Measurements from ENCODE around the gene TGIF2.
"Not testable (repeated sequence)": the region's sequence is repeated elsewhere in the genome, so short reads cannot be mapped to it uniquely, and the experiment has no call there.

TGIF2 gene

DNA sequence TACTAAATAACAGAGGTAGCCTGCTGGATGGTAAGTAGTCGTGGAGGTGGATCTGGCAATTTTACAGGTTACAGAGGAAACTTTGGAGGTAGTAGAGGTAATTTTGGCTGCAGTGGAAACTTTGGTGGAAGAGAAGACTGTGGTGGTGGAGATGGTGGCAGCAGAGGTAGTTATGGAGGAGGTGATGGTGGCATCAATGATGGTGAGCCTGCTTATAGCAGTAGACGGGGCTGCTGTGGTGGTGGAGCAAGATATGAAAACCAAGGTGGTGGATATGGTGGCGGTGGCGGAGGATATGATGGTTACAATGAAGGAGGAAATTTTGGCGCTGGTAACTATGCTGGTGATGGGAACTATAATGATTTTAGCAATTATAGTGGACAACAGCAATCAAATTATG, 47.5 kb downstream of the TGIF2 start:
- no peak for DNase-seq

DNA sequence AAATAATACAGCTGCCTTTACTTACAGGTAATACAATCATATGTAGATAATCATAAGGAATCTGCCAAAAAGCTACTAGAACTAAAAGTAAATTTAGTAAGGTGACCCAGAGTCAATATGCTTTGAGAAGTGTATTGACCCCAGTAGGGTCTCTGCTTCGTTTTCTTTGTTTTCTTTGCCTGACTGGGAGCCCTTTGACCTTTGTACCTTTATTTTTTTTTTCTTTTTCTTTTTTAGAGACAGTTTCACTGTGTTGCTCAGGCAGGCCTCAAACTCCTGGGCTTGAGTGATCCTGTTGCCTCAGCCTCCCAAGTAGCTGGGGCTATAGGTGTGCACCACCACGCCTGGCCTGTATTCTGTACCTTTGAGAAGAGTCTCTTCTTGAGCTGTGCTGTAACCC, 50.0 kb downstream of the TGIF2 start:
- DNase-seq: no peak

DNA sequence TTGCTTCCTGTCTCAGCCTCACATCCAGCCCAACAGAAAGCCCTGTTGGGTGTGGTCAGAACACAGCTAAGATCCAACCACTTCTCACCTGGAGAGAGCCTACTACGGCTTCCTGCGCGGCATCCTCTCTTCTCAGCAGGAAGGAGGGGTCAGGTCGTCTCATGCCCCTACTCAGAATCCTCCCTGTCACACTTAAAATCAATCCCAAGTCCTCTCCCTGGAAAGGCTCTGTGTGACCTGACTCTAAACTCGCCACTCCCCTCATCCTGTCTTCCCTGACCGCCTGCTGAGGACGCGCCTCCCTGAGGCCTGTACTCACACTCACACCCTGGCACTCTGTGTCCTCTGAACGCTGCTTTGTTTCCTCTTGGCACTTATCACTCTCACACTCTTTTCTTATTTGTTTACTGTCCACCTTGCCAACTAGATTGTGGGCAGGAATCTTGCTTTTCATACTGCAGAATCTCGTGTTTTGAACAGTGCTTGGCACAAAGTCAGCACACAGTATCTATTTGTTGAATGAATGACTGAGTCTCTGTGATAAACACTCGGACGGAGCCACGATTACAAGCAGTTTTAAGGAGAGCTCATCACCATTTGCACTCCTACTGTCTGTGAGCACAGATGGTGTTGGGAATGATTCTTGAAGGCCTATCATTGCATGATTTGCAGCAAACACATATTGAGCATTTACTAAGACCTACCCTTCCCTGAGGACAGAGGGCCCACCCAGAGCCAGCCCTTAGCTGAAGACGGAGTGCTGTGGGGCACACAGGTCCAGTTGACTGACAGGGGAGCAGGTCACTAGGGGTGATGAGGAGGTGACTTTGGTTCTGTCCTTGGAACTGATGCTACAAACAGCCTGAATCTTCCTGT, 50.9 kb downstream of the TGIF2 start:
- no peak for DNase-seq

DNA sequence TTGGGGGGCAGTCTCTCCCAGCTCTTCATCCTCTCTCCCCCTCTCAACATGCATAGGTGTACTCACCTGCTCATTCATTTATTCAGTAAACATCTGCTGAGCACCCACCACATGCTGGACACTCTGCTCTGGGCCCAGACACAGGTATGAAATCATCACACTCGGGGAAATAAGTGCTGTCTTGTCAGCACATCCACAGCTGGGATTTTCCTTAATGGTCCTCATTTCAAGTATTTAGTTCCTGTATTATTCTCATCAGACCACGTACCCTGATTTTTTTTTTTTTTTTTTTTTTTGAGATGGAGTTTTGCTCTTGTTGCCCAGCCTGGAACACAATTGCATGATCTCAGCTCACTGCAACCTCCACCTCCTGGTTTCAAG, 51.5 kb downstream of the TGIF2 start:
- no peak for DNase-seq

DNA sequence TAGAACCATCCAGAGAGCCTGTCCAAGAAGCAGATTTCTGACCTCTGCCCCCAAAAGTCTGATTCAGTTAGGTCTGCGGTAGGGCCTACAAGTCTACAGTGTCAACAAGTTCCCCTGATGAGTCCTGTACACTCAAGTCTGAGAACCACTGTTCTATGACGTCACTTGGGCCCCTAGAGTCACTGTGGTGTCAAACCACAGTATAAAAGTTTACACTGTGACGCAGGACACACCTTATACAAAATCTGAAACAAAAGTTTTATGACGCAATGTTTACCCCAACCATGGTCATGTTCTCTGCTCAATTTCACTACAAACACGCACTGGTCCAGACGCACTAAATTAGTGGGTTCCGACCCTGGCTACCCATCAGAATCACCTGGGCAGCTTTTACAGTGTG, 54.7 kb downstream of the TGIF2 start:
- no peak for DNase-seq

DNA sequence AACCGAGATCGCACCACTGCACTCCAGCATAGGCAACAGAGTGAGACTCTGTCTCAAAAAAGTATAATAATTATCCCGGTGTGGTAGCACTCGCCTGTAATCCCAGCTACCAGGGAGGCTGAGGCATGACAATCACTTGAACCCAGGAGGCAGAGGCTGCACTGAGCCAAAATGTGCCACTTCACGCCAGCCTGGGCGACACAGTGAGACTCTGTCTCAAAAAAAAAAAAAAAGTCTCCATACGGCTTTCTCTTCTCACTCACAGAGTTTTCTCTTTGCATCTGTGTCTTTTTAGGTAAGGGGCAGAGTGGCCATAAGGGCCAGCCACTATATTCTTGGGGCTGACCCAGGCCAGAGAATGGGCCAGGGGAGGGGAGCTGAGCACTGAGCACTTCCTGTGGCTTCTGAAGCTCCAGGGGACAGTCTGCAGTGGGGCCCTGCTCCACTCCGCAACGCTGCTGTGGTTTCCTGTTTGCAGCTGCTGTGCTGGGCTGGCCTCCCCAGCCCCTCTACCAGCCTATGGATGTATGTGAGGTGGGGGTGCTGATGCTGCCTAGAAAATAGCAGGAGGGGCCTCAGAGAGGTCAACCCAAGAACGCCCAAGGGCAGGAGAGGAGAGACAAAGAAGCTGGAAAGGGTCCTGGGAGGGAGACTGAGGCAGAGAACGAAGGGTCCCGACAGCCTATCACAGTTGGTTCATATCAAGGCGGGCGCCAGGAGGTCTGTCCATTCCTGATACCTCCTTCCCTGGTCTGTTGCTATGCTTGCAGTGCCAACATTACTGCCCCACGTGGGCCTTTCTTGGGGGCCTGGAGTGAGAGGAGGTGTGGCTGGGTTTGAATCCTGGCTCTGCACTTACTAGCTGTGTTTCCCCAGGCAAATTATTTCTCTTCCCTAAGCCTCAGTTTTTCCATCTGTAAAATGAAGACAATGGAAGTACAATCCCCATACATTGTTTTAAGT, 56.6 kb downstream of the TGIF2 start:
- peak; percentile 34 for DNase-seq

DNA sequence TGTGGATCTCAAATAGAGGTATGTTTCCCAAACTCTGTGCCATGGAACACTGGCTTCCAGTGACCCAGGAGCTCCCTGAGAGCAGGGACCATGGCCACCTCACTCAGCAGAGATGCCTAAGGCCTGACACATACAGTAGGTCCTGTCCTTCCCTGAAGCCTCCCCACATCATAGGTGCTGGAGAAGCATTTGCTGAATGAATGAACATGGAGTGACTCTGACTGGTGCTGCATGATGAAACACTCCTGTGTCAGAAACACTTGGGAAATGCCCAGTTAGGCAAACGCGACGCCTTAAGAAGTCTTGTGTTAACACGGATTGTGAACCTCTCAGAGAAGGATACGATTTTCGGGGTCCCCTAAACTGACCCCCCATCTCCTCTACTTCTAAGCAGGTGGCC, 58.2 kb downstream of the TGIF2 start:
- no peak for DNase-seq

DNA sequence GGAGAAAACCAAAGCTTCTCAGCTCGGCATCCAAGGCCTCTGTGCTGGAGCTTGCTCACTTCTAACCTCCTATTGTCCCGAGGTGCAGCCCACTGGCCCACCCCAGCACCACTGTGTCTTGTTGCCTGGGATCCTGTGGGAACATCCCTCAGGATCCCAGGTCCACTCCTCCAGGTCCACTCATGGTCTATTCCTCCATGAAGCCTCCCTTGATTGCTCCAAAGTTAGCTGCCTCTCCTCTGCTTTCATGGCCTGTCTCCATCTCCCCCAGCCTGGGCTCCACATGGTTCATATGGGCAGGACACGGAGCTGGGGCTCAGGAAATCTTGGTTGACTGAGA, 58.7 kb downstream of the TGIF2 start:
- no peak for DNase-seq

DNA sequence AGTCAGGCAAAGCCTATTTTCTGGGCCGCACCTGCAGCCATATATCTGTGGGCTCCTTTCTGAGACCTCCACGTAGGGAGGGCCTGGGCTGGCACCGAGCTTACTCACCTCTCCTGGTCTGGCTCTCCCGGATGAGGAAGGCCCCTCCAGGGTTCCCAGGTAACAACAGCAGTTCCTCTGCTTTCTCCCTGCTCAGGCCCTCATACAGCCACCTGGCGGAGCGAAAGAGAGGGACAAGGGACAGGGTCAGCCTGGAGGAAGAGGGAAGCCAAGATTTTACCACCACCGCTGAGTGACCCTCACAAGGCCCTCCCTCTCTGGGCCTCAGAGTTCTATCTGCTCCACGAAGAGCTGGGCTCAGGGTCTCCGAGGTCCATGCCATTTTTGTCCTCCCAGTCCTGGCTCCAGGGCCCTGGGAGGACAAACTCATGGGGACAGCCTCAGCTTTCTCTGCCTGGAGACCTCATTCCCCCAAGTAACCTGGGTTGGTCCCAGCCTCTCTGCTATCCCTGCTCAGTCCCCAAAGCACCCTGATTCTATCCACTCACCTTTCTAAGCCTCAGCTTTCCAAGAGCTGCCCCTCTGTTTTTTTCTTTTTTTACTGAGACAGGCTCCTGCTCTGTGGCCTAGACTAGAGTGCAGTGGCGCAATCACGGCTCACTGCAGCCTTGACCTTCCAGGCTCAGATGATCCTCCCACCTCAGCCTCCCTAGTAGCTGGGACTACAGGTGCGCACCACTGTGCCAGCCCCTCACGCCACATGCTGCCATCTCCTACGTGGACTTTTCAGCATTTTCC, 59.3 kb downstream of the TGIF2 start:
- DNase-seq: no peak

DNA sequence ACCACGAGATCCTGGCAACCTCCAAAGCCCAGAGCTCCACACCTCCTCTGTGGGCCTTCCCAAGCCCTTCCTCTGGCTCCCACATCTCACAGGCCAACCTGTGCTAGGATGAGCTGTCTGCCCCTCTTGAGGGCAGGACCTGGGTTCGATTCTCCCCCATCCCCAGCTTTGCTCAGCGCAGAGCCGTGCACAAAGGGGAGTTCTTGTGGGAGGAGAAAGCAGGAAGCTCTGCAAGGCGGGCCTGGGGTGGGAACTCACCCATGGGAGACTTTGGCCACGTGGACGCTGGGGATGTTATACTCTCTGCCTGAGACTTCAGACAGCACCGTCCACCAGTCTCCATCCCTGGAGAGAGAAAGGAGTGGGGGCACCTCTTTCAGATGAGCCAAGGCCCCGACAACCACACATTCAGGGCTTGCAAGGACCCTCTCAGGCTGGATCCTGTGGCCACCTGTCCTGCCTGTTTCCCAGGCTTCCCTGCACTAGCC, 59.9 kb downstream of the TGIF2 start:
- no peak for DNase-seq

DNA sequence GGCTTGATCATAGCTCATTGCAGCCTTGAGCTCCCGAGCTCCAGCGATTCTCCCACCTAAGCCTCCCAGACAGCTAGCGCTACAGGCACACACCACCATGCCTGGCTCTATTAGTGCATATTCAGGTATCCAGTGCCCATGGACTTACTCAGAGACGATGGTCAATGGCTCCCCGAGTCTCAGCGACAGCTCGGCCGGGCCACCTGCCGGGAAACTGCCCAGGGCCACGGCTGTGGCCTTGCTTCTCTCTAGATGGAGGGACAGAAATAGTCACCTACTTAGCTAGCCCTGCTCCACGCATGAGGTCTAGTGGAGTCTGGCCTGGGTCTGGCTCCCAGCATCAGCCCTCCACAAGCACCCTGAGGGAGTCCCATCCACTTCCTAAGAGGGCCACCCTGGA, 60.9 kb downstream of the TGIF2 start:
- no peak for DNase-seq

DNA sequence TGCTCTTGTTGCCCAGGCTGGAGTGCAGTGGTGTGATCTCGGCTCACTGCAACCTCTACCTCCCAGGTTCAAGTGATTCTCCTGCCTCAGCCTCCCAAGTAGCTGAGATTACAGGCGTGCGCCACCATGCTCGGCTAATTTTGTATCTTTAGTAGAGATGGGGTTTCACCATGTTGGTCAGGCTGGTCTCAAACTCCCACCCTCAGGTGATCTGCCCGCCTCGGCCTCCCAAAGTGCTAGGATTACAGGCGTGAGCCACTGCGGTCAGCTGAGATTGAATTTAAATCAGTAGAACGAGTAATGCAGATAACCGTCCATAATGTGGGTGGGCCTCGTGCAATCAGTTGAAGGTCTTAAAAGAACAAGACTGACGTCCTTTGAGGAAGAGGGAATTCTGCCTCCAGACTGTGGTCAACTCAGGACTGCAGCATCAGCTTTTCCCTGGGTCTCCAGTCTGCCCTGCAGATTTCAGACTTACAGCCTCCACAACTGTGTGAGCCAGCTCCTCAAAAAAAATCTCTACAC, 65.5 kb downstream of the TGIF2 start:
- not testable (repeated sequence) for DNase-seq

DNA sequence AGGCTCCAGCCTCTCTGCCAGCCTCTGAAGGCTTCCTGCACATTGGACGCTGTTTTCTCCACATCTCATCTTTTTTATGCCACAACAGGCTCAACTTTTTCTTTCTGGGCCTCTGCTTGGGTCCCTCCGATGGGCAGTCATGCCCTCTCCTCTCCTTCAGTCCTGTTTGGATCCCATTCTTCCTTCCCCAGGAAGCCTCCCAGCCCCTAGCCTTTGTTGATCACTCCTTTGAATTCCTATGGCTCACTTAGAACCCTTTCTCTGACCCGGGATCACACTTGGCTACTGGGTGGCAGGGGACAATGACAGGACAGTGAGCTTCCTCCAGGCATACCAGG, 68.1 kb downstream of the TGIF2 start:
- DNase-seq: no peak

DNA sequence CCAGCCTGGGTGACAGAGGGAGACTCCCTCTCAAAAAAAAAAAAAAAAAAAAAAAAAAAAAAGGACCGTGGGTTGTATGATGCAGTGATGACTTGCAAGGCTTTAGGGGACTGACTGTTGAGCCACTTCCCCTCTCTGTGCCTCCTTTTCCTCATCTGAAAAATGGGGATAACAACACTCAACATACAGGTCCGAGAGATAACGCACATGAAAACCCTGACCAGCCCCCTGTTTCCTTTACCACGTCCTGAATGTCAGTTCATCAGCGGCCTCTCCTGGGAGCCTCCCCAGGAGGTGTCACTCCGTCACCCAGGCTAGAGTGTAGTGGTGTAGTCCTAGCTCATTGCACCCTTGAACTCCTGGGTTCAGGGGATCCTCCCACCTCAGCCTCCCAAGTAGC, 68.7 kb downstream of the TGIF2 start:
- no peak for DNase-seq

Measured in activated effector memory CD4-positive, alpha-beta T cell treated with Interleukin-2 at 50 U/mL for 16 hours (primary cell).